ACC112 (cell line): Measurements from ENCODE around the gene DYNLT5.

Source experiments
- H2AFZ ChIP-seq: fragments of 200-600 bp; sonication (generic); one replicate; pipeline ENCODE4 v1.6.0; 2017; ENCODE audit warnings: antibody characterized with exemption, low read length; ENCODE audit not compliant: unreplicated experiment
- H3K27ac ChIP-seq: fragments of 200-600 bp; sonication (generic); 2 replicates; pipeline ENCODE4 v1.5.1; 2014; ENCODE audit warnings: low read depth, mild to moderate bottlenecking, antibody characterized with exemption, low read length, moderate library complexity
- H3K27me3 ChIP-seq: fragments of 200-600 bp; sonication (generic); 2 replicates; pipeline ENCODE4 v1.6.1; 2014; ENCODE audit warnings: mild to moderate bottlenecking, antibody characterized with exemption, low read length, moderate library complexity, mixed read lengths; ENCODE audit not compliant: insufficient read depth
- H3K36me3 ChIP-seq: fragments of 200-600 bp; sonication (generic); 2 replicates; pipeline ENCODE4 v1.6.1; 2016; ENCODE audit warnings: mild to moderate bottlenecking, antibody characterized with exemption, low read length, moderate library complexity, mixed read lengths; ENCODE audit not compliant: insufficient read depth
- H3K4me1 ChIP-seq: fragments of 200-600 bp; sonication (generic); one replicate; pipeline ENCODE4 v1.6.1; 2016; ENCODE audit warnings: low read length, mixed read lengths; ENCODE audit not compliant: insufficient read depth, unreplicated experiment, control insufficient read depth
- H3K4me3 ChIP-seq: fragments of 200-600 bp; sonication (generic); 2 replicates; pipeline ENCODE4 v1.5.1; 2014; ENCODE audit warnings: mild to moderate bottlenecking, low read depth, low read length
- H3K79me2 ChIP-seq: fragments of 200-600 bp; sonication (generic); one replicate; pipeline ENCODE4 v1.6.0; 2016; ENCODE audit warnings: low read length; ENCODE audit not compliant: control insufficient read depth, unreplicated experiment, insufficient read depth

Gene DYNLT5

GRCh38 chr1:66750577-66750976, 1.7 kb upstream of the DYNLT5 start:
- Histone ChIP-seq H3K4me3 (no peak overlapping the region), H3K4me1 (peaks cover 37% of the 10 kb centered on the region), H2AFZ (no peak overlapping the region), H3K27me3 (no peaks in the 10 kb centered on the region), H3K79me2 (no peaks in the 10 kb centered on the region), H3K36me3 (no peaks in the 10 kb centered on the region), H3K27ac (no peak overlapping the region)

DNA sequence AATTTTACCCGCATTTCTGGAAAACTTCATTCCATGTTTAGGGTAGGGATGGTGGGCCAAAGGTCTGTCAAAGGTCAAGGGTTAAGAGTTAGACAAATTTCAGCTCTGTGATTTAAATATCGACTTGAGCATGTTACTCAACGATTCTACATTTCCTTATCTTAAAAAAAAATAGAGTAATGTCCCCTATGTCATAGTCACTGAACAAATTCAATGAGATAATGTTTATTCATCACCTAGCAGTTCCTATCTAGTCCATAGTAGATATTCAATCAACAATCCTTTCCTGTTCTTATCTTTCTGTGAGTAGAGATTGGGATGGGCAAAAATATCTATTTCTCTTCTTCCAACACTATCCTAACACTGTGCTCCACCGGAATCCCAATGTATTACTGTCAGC, 1.1 kb upstream of the DYNLT5 start:
- no peak overlapping the region for H2AFZ ChIP-seq
- H3K27ac ChIP-seq = no peak overlapping the region
- H3K36me3 ChIP-seq = no peaks in the 10 kb centered on the region
- H3K27me3 ChIP-seq = no peaks in the 10 kb centered on the region
- H3K79me2 ChIP-seq = no peaks in the 10 kb centered on the region
- H3K4me1 ChIP-seq = peaks cover 37% of the 10 kb centered on the region
- H3K4me3 ChIP-seq = no peak overlapping the region

GRCh38 chr1:66752671-66753371, 562 bp downstream of the DYNLT5 start:
- peak overlapping the region; percentile 72 for H2AFZ ChIP-seq
- H3K36me3 ChIP-seq = no peaks in the 10 kb centered on the region
- H3K4me1 ChIP-seq = peaks cover 24% of the 10 kb centered on the region
- no peak overlapping the region for H3K27ac ChIP-seq
- H3K79me2 ChIP-seq = no peaks in the 10 kb centered on the region
- H3K27me3 ChIP-seq = no peaks in the 10 kb centered on the region
- H3K4me3 ChIP-seq = peak overlapping the region; percentile 71

- Histone ChIP-seq H3K27ac (no peak overlapping the region), H2AFZ (no peak overlapping the region), H3K4me3 (no peak overlapping the region), H3K27me3 (no peaks in the 10 kb centered on the region), H3K36me3 (no peaks in the 10 kb centered on the region), H3K79me2 (no peaks in the 10 kb centered on the region), H3K4me1 (no peaks in the 10 kb centered on the region)
Observed at GRCh38 chr1:66757722-66758240, 5.5 kb downstream of the DYNLT5 start.

DNA sequence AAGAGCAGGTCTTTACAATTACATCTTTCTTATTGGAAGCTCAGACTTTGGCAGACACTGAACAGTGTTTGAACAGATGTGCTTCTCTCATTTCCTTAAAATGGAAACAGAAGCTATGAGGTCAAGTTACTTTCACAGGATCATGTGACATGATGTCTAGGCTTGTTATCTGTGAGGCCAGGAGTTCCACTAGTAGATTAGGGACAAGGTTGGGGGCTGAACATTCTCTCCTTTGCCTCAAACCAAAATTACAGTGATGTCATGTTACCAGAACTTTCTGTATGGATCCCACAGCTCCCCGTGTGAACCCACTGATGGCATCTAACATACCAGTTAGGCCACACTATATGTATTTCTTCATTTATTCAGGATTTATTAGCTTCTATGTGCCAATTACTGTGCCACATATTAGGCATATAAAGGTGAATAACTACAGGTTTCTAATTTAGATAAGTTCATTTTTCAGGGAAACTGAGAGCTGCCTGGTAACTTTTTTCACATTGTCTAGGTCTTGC, 6.0 kb downstream of the DYNLT5 start:
- Histone ChIP-seq H3K27me3 (no peaks in the 10 kb centered on the region), H3K79me2 (no peaks in the 10 kb centered on the region), H2AFZ (no peak overlapping the region), H3K36me3 (no peaks in the 10 kb centered on the region), H3K4me3 (no peak overlapping the region), H3K4me1 (no peaks in the 10 kb centered on the region), H3K27ac (no peak overlapping the region)

- Histone ChIP-seq H3K79me2 (no peaks in the 10 kb centered on the region), H3K4me1 (no peaks in the 10 kb centered on the region), H3K27me3 (no peaks in the 10 kb centered on the region), H2AFZ (no peak overlapping the region), H3K36me3 (no peaks in the 10 kb centered on the region), H3K4me3 (no peak overlapping the region), H3K27ac (no peak overlapping the region)
Observed at GRCh38 chr1:66760506-66760905, 8.2 kb downstream of the DYNLT5 start.

- Histone ChIP-seq H3K79me2 (no peaks in the 10 kb centered on the region), H3K27me3 (no peaks in the 10 kb centered on the region), H3K4me3 (no peak overlapping the region), H2AFZ (no peak overlapping the region), H3K27ac (no peak overlapping the region), H3K4me1 (no peaks in the 10 kb centered on the region), H3K36me3 (no peaks in the 10 kb centered on the region)
Observed at GRCh38 chr1:66761221-66761620, 9.0 kb downstream of the DYNLT5 start.

DNA sequence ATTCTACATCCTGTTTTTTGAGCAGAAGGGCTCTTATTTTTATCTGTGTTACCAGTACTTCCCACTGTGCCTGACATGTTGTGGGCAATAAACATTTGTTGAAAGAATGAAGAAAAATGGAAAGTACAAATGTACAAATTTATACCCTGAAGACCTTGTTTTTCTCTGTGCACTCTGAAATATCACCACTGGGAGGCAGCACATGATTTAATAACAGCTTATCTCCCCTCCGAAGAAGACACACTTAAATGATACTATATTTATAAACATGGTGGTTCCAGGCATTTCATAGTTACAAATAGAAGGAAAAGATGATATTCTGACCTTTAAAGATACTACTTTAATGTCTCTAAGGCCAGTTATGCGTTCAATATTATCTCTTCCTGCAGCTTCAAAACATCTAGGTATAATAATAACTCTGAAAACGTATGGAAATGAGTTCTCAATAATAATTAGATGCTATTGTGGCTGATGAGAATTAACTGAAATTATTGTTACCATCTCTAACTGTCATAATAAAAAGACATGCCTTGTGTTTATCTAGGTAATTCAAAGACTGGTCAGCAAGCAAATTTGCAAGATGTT, 12.8 kb downstream of the DYNLT5 start:
- H3K79me2 ChIP-seq = no peaks in the 10 kb centered on the region
- H3K27ac ChIP-seq = no peak overlapping the region
- H3K36me3 ChIP-seq = no peaks in the 10 kb centered on the region
- H2AFZ ChIP-seq = peak overlapping the region; percentile 49
- no peaks in the 10 kb centered on the region for H3K27me3 ChIP-seq
- no peaks in the 10 kb centered on the region for H3K4me1 ChIP-seq
- no peak overlapping the region for H3K4me3 ChIP-seq

- no peaks in the 10 kb centered on the region for H3K79me2 ChIP-seq
- H3K4me3 ChIP-seq = no peak overlapping the region
- H2AFZ ChIP-seq = no peak overlapping the region
- H3K27me3 ChIP-seq = no peaks in the 10 kb centered on the region
- H3K4me1 ChIP-seq = no peaks in the 10 kb centered on the region
- no peaks in the 10 kb centered on the region for H3K36me3 ChIP-seq
- no peak overlapping the region for H3K27ac ChIP-seq
Observed at GRCh38 chr1:66767626-66768025, 15.4 kb downstream of the DYNLT5 start.

- no peaks in the 10 kb centered on the region for H3K27me3 ChIP-seq
- no peaks in the 10 kb centered on the region for H3K36me3 ChIP-seq
- H3K27ac ChIP-seq = no peak overlapping the region
- no peaks in the 10 kb centered on the region for H3K4me1 ChIP-seq
- no peaks in the 10 kb centered on the region for H3K79me2 ChIP-seq
- no peak overlapping the region for H2AFZ ChIP-seq
- no peak overlapping the region for H3K4me3 ChIP-seq
Observed at GRCh38 chr1:66768965-66769364, 16.7 kb downstream of the DYNLT5 start.
